HG03439 (cell line): ENCODE results near the gene EGF.
"Not testable (repeated sequence)": the region's sequence is repeated elsewhere in the genome, so short reads cannot be mapped to it uniquely, and the experiment has no call there.

Experiments used
- ATAC-seq: cut with Tn5 transposase; IDR thresholded peaks from one replicate; pipeline ENCODE4 v1.9.1; 2021; ENCODE audit warnings: mild to moderate bottlenecking, moderate library complexity; ENCODE audit not compliant: unreplicated experiment

The EGF gene

GRCh38 chr4:109912706-109913595 lies at the start of gene EGF:
EGF (plus strand) TSS chr4:109912883; CDS start chr4:109913336, 453 bp downstream.
- ATAC-seq, result no peak

GRCh38 chr4:109864134-109864533 lies 48.5 kb upstream of the EGF start:
- no peak for ATAC-seq

DNA sequence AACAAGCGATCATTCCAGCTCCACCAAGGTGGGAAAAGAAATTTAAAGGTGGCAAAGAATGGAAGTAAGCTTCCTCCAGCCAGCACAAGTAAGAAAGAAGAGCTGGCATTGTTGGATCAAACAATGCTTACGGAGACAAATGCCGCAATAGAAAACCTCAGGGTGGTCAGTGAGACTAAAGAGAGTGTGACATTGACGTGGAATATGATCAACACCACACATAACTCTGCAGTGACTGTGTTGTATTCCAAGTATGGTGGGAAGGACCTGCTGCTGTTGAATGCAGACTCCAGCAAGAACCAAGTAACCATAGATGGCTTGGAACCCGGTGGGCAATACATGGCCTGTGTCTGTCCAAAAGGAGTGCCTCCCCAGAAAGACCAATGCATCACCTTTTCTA lies 42.6 kb upstream of the EGF start:
- no peak for ATAC-seq

- no peak for ATAC-seq
Measured at GRCh38 chr4:109872065-109872464, 40.6 kb upstream of the EGF start.

GRCh38 chr4:109872950-109873656 lies 39.6 kb upstream of the EGF start:
- no peak for ATAC-seq

DNA sequence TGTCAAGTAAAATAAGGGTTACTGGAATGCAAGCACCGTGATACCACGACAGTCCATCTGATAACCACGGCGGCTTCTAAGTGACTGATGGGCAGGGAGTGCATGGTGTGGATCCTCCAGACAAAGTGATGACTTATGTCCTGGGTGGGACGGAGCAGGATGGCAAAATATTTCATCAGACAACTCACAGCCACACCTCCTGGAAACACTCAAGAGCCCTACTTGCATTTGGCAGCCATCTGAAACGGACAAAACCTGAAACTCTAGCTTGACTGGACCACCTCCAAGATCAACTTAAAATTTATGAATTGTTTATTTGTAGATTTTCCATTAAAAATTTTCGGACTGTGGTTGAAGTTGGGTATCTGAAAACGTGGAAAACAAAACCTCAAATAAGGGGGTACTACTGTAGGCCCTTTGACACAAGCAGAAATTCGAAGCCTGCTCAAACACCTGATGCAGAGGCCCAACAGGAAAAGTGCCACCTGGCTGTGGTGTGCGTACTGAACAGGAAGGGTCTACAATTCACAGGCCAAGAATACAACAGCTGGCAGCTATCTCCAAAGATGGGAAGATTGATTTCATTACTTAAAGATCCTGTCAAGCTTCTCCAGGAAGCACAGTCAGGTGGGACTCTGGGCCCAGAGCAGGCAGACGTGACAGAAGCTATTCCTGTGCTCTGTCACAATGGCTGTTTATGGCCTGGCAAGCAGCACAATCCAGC lies 38.7 kb upstream of the EGF start:
- no peak for ATAC-seq

DNA sequence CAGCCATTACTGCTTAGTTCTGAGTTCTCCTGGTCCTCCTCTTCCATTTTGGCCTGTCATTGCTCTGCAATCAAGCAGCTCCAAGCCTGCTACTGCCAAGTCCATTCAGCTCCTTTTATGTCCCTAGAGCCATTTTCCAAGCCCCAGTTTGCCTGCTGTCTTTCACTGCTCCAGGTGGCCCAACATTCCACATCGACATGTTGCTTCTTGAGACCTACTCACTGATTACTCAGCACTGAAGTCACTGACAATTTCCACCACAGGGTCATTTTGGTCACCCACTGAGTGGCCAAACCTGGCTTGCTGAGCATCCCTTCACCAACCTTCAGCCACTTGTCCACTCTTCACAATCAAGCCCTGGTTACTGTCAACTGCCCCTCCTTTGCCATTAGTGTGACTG lies 37.6 kb upstream of the EGF start:
- no peak for ATAC-seq

DNA sequence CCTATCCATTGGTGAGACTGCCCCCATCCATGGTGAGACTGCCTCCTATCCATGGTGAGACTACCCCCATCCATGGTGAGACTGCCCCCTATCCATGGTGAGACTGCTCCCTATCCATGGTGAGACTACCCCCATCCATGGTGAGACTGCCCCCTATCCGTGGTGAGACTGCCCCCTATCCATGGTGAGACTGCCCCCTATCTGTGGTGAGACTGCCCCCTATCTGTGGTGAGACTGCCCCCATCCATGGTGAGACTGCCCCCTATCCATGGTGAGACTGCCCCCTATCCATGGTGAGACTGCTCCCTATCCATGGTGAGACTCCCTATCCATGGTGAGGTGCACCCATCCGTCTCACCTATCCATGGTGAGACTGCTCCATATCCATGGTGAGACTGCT lies 37.1 kb upstream of the EGF start:
- ATAC-seq, result not testable (repeated sequence)

- ATAC-seq, result no peak
Measured at GRCh38 chr4:109876634-109877265, 35.9 kb upstream of the EGF start.

DNA sequence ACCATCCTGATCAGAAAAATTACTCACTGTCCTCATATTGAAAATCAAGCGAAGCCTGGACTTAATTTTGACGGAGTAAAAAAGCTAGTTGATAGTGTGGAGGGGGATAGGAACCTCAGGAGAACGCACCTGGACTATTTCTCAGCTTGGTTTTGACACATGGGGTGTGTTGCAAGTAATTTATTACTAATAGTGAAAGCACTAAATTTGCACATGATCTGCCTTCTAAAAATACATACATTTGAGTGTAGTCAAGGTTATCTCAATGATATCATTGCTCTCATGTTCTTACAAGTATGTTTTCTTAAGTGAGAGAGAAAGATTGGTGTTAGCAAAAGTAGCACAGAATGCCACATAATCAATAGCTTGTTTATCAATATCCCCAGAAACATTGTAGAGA lies 35.3 kb upstream of the EGF start:
- peak; percentile 80 for ATAC-seq

GRCh38 chr4:109878355-109878754 lies 34.3 kb upstream of the EGF start:
- ATAC-seq, result no peak

DNA sequence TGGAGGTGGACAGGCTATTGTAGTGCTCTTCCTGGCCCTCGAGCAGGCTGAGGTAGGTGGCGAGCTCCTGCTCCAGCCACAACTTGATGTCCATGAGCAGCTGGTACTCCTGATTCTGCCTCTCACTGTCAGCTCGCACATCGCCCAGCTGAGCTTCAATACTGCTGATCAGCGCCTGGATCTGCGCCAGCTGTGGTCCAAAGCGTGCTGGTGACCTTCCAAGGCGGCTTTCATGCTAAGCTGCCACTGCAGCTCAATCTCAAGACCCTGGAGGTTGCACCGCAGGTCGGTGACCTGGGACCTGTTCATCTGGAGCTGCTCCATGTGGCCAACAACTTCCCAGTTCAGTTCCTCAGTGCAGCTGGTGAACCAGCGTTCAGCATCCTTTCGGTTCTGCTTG lies 33.6 kb upstream of the EGF start:
- no peak for ATAC-seq

DNA sequence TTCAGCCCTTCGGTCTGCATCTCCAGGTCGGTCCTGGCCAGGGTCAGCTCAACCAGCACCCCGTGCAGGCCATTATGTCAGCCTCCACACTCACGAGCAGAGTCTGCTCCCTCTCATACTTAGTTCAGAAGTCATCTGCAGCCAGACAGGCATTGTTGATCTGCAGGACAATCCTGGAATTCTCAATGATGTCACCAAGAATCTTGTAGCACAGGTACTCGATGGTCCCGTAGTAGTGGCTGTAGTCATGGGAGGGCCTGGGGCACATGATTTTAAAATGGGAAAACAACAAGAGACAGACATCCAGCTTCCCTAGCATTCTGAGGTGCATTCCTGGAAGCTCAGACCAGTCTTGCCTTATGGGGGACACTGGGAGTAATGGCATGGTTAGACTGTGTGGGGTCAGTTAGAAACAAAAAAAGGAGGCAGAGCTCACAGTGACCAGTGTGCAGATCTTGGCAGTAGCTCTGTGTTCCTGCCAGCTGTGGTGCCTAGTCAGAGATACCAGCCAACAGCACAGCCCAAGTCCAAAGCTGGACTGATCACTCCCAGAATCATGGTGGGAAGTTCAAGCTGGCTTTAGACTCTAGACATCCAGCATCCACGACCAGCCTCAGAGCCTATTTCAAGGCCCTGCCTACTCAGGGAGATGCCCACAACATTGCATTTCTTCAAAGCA lies 32.9 kb upstream of the EGF start:
- no peak for ATAC-seq

- ATAC-seq, result no peak
Measured at GRCh38 chr4:109886303-109886702, 26.4 kb upstream of the EGF start.

DNA sequence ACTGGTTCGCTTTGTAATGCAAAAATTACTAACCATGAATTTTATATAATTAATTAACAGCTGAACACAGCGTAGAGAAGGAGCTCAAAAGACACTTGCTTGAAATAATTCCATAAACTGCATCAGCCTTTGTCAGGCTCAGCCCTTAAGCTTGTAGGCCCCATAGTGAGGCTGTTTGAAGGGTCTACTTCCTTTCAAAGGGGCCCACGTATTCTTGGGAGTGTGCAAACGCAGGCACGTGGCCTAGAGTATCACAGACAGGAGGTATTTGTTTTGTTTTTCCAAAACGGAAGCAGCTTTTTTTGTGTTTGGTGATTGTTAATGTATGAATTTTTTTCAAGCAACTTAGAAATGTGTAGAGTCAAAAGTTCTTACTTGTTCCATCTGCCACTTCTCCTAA lies 25.6 kb upstream of the EGF start:
- ATAC-seq, result no peak

DNA sequence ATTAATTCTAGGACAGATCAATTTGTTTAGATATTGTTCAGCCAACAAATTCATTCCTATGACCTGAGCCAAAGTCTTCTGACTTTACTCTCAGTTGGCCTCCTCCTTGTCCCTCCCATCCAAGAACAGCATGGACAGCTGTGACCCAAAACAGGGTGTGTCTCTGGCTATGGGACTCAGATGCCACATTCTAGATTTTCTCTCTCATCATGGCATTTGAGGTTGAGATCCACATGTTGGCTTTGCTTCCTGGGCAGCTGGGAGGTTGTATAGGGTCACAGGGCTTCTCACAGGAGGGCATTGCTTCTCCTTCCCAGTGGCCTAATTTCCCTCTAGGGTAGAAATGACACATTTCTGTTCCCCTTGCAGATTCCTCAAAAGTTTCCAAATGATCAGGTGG lies 22.6 kb upstream of the EGF start:
- ATAC-seq, result no peak

GRCh38 chr4:109902559-109903251 lies 10.0 kb upstream of the EGF start:
- ATAC-seq, result no peak

- no peak for ATAC-seq
Measured at GRCh38 chr4:109908731-109909130, 4.0 kb upstream of the EGF start.

DNA sequence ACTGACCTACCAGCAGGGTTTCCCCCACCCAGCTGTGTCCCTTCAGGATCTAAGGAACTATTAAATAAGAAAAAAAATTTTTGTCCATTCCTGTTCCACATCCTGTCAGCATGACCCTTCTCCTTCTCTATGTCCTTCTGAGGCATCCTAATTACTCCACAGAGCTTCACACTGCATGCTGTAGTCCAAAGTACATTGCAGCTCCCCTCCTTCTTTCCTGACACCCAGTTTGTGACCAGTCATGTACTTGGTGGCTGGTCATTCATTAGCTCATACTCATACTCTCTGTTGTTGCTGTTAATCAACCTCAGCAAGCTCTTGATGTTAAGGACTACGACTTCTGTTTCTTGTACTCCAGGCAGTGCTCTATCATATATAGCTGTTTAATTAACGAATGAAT lies 2.4 kb upstream of the EGF start:
- ATAC-seq, result no peak
